Peyer's patch (tissue), 4 donors: ENCODE results near the gene SMURF1. TPM values are rescaled to one million over a fixed set of nuclear protein-coding genes. Genes with fewer than 3 reads are reported as not detected.

Experiments used
- DNase-seq, 3 donors: peaks; one replicate each; pipeline ENCODE4 v3.0.0-alpha.2; 2017 to 2019
- H3K27ac ChIP-seq, 4 donors: fragments of 200-600 bp; sonication (generic); one replicate each; pipeline ENCODE4 v1.5.1; 2016 to 2019
- H3K27me3 ChIP-seq, 2 donors: fragments of 200-600 bp; sonication (generic); one replicate each; pipeline ENCODE4 v1.5.1; 2019
- H3K36me3 ChIP-seq, 3 donors: fragments of 200-600 bp; sonication (generic); one replicate each; pipeline ENCODE4 v1.5.1; 2016 to 2019
- H3K4me1 ChIP-seq, 4 donors: fragments of 200-600 bp; sonication (generic); one replicate each; pipeline ENCODE4 v1.5.1; 2016 to 2019
- H3K4me3 ChIP-seq, 4 donors: fragments of 200-600 bp; sonication (generic); 1 replicate in 3 of 4; 2 replicates in 1 of 4; pipeline ENCODE4 v1.5.1; 2016 to 2019; ENCODE audit warnings: mild to moderate bottlenecking in 1 of 4
- H3K9me3 ChIP-seq, 4 donors: fragments of 200-600 bp; sonication (generic); one replicate each; pipeline ENCODE4 v1.5.1; 2016 to 2019; ENCODE audit warnings: mild to moderate bottlenecking in 1 of 4
- POLR2A ChIP-seq, 2 donors: fragments of 450-650 bp; IDR thresholded peaks; one replicate each; pipeline ENCODE4 v1.5.1; 2017; ENCODE audit warnings: antibody characterized with exemption in 2 of 2, mild to moderate bottlenecking in 2 of 2, moderate library complexity in 2 of 2
- total RNA-seq, 4 donors: library from RNA; depleted of rRNA; stranded (reverse); fragments of >200 nt; gene quantifications; one replicate each; pipeline ENCODE4 v1.1.0, GENCODE V29; 2016
- TF ChIP-seq, protein P1 (sequence below), 6 experiments: fragments of 450-650 bp in 4 of 6; fragments of 200-600 bp in 2 of 6; sonication (generic) in 1 of 6; IDR thresholded peaks; one replicate each; pipeline ENCODE4 v1.5.1; 2017 to 2019; ENCODE audit warnings: antibody characterized with exemption in 6 of 6, mild to moderate bottlenecking in 3 of 6, moderate library complexity in 1 of 6

SMURF1 gene
- total RNA-seq, 4 donors from 2014 or later = 17.2 to 85.0 (median 43.0) TPM

DNA sequence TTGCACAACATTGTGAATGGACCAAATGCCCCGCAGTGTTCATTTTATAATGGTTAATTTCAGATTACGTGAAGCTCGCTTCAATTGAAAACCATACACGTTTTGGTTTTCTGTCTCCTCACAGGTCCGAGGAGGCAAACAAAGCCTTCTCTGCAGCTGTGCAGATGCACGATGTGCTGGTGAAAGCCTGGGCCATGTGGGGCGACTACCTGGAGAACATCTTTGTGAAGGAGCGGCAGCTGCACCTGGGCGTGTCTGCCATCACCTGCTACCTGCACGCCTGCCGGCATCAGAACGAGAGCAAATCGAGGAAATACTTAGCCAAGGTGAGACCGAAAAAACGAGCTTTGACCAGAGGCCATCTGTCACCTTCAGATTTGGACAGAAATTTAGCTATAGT is 155.3 kb downstream of the SMURF1 start:
- TF ChIP-seq POLR2A (IDR thresholded peaks at IDR 0.05) = no peak
- TF ChIP-seq, protein P1, sequence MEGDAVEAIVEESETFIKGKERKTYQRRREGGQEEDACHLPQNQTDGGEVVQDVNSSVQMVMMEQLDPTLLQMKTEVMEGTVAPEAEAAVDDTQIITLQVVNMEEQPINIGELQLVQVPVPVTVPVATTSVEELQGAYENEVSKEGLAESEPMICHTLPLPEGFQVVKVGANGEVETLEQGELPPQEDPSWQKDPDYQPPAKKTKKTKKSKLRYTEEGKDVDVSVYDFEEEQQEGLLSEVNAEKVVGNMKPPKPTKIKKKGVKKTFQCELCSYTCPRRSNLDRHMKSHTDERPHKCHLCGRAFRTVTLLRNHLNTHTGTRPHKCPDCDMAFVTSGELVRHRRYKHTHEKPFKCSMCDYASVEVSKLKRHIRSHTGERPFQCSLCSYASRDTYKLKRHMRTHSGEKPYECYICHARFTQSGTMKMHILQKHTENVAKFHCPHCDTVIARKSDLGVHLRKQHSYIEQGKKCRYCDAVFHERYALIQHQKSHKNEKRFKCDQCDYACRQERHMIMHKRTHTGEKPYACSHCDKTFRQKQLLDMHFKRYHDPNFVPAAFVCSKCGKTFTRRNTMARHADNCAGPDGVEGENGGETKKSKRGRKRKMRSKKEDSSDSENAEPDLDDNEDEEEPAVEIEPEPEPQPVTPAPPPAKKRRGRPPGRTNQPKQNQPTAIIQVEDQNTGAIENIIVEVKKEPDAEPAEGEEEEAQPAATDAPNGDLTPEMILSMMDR (IDR thresholded peaks at IDR 0.05) = no peak
- Histone ChIP-seq H3K4me1 (no peaks in the 10 kb centered on the region), H3K27ac (no peak overlapping the region), H3K27me3 (no peaks in the 10 kb centered on the region), H3K4me3 (no peak overlapping the region), H3K9me3 (no peaks in the 10 kb centered on the region), H3K36me3 (peaks cover 0 to 96% (median 0%) of the 10 kb centered on the region in 3 donors)
- DNase-seq = no peak

- Histone ChIP-seq H3K4me1 (no peaks in the 10 kb centered on the region), H3K27me3 (no peaks in the 10 kb centered on the region), H3K27ac (no peak overlapping the region), H3K36me3 (peaks cover 0 to 96% (median 0%) of the 10 kb centered on the region in 3 donors), H3K9me3 (no peaks in the 10 kb centered on the region), H3K4me3 (no peak overlapping the region)
- no peak for TF ChIP-seq POLR2A (IDR thresholded peaks at IDR 0.05)
- TF ChIP-seq, protein P1 (IDR thresholded peaks at IDR 0.05) = no peak
- no peak for DNase-seq
Observed at GRCh38 chr7:98985945-98986344, 158.0 kb downstream of the SMURF1 start.

GRCh38 chr7:98985406-98985805 is 158.5 kb downstream of the SMURF1 start:
- H3K4me1 ChIP-seq = no peaks in the 10 kb centered on the region
- no peak overlapping the region for H3K27ac ChIP-seq
- TF ChIP-seq, protein P1 (IDR thresholded peaks at IDR 0.05) = no peak
- TF ChIP-seq POLR2A (IDR thresholded peaks at IDR 0.05) = no peak
- DNase-seq = no peak
- no peaks in the 10 kb centered on the region for H3K9me3 ChIP-seq
- H3K36me3 ChIP-seq = peaks cover 0 to 96% (median 0%) of the 10 kb centered on the region in 3 donors
- no peaks in the 10 kb centered on the region for H3K27me3 ChIP-seq
- H3K4me3 ChIP-seq = no peak overlapping the region

- Histone ChIP-seq H3K4me1 (no peaks in the 10 kb centered on the region), H3K27ac (no peak overlapping the region), H3K36me3 (peaks cover 0 to 96% (median 0%) of the 10 kb centered on the region in 3 donors), H3K9me3 (no peaks in the 10 kb centered on the region), H3K27me3 (no peaks in the 10 kb centered on the region), H3K4me3 (no peak overlapping the region)
- TF ChIP-seq, protein P1 (IDR thresholded peaks at IDR 0.05) = no peak
- no peak for TF ChIP-seq POLR2A (IDR thresholded peaks at IDR 0.05)
- no peak for DNase-seq
Observed at GRCh38 chr7:98984126-98984525, 159.8 kb downstream of the SMURF1 start.

GRCh38 chr7:98982686-98983085 is 161.2 kb downstream of the SMURF1 start:
- Histone ChIP-seq H3K27ac (no peak overlapping the region), H3K36me3 (peaks cover 0 to 96% (median 0%) of the 10 kb centered on the region in 3 donors), H3K4me1 (no peaks in the 10 kb centered on the region), H3K27me3 (no peaks in the 10 kb centered on the region), H3K9me3 (no peaks in the 10 kb centered on the region), H3K4me3 (no peak overlapping the region)
- DNase-seq = no peak
- no peak for TF ChIP-seq POLR2A (IDR thresholded peaks at IDR 0.05)
- TF ChIP-seq, protein P1 (IDR thresholded peaks at IDR 0.05) = no peak

DNA sequence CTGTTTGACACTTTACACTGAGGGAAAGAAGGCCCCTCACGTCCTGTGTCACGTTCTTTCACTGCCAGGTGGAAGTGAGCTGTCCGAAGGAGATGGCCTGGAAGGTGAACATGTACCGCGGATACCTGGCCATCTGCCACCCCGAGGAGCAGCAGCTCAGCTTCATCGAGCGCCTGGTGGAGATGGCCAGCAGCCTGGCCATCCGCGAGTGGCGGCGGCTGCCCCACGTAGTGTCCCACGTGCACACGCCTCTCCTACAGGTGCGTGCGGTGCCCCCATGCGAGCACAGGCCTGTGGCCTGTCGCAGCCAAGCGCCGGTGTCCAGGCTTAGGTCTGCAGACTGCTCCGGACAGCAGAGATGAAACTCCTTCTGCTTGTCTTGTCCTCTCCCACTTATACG is 162.2 kb downstream of the SMURF1 start:
- no peaks in the 10 kb centered on the region for H3K9me3 ChIP-seq
- no peak overlapping the region for H3K27ac ChIP-seq
- no peak for DNase-seq
- H3K36me3 ChIP-seq = peaks cover 0 to 100% (median 0%) of the 10 kb centered on the region in 3 donors
- TF ChIP-seq POLR2A (IDR thresholded peaks at IDR 0.05) = no peak
- TF ChIP-seq, protein P1 (IDR thresholded peaks at IDR 0.05) = no peak
- no peaks in the 10 kb centered on the region for H3K4me1 ChIP-seq
- H3K27me3 ChIP-seq = no peaks in the 10 kb centered on the region
- H3K4me3 ChIP-seq = no peak overlapping the region
